Subcutaneous preadipocyte (primary cell): ENCODE results near the gene ZCCHC9. TPM values are rescaled to one million over a fixed set of nuclear protein-coding genes. Genes with fewer than 3 reads are reported as not detected.

Source experiments
- total RNA-seq: library from RNA; depleted of rRNA; stranded (reverse); fragments of >200 nt; gene quantifications from 2 replicates; pipeline ENCODE4 v1.2.3, GENCODE V29; 2012

ZCCHC9 gene, protein sequence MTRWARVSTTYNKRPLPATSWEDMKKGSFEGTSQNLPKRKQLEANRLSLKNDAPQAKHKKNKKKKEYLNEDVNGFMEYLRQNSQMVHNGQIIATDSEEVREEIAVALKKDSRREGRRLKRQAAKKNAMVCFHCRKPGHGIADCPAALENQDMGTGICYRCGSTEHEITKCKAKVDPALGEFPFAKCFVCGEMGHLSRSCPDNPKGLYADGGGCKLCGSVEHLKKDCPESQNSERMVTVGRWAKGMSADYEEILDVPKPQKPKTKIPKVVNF
- 20.9 and 24.2 TPM in 2 replicates for total RNA-seq

DNA sequence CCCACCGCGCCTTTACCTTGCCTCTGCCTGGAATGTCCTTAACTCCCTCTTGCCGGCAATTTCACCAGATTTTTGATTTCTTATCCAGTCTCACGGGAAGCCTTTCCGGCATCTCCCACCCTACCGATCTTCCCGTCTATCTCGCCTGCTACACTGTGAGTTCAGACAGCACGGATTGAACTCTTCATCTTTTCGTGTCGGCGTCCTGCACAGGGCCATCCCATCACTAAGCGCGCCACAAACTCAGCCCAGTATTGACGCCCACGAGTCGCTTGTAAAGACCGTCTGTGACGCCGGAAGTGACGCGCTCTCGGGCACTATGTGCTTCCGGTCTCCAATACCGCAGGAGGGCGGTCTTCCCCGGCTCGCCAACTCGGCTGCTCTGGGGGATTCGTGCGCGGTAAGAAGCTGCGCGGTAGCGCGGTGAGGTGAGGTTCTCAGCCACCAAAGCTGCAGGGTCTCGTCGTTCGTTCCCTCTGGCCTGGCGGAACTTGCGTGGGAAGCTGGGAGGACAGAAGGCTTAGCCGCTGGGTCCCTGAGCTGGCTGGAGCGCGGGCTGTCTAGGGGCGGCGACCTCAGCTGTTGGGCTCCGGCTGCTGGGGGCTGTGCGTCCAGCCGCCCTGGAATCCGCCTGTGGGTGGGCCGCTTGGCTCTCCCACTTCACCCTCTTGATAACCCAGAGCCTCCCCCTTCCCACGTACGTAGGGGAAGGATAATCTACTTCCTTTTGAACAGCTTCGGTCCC, at the start of gene ZCCHC9:
Gene ZCCHC9, plus strand, starts transcription at position 317 of the 745 bp plus-strand sequence. CDS start 3,171 bp downstream, outside the sequence.

Other genes with a start within 250 kb of the ZCCHC9 start
- gene CKMT2, start 68.3 kb upstream of the ZCCHC9 start, total RNA-seq, result 0.78 and 2.9 TPM in 2 replicates
- gene ACOT12, start 92.5 kb downstream of the ZCCHC9 start, total RNA-seq, result not detected in 2 replicates